Stimulated activated CD4-positive, alpha-beta T cell treated with anti-CD3 and anti-CD28 coated beads, Interleukin-4, amount 100 ng/mL, for 48 hours (primary cell): ENCODE data around the gene SKIC3.

Source experiments
- DNase-seq, 2 donors: peaks; one replicate each; pipeline ENCODE4 v3.0.0-alpha.2; 2020; ENCODE audit warnings: low read depth in 2 of 2

SKIC3 gene

GRCh38 chr5:95554647-95555548 lies at the start of gene SKIC3, which contains the start of gene ARSK:
SKIC3 (minus strand) TSS chr5:95554977; CDS start chr5:95547150, 7,827 bp downstream.
ARSK (plus strand) TSS chr5:95555101; CDS start chr5:95555279, 178 bp downstream.
- peak; percentile 73 to 82 for DNase-seq

GRCh38 chr5:95600557-95600956 lies 45.8 kb upstream of the SKIC3 start:
- DNase-seq: no peak

- no peak for DNase-seq
Observed at GRCh38 chr5:95599252-95599651, 44.5 kb upstream of the SKIC3 start.

- no peak for DNase-seq
Observed at GRCh38 chr5:95595289-95595931, 40.6 kb upstream of the SKIC3 start.

GRCh38 chr5:95591490-95591901 lies 36.7 kb upstream of the SKIC3 start:
- DNase-seq: no peak

- no peak for DNase-seq
Observed at GRCh38 chr5:95590880-95591279, 36.1 kb upstream of the SKIC3 start.

DNA sequence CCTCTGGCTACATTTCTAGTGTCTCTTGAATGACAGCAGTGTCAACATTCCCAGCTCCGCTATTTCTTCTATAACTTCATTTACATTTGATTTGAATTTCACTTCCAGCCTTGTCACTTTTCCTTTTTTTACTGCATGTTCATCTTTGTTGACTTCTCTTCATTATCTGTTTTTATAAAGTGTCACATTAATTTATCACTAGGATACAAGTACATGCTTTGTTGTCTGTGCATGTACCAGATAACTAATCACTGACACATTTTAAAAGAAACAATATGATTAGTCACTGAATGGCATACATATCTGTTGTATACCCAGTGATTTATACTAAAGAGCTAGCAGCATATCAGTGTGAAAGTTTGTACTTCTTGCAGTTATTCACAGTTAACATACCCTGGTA lies 29.2 kb upstream of the SKIC3 start:
- no peak for DNase-seq

DNA sequence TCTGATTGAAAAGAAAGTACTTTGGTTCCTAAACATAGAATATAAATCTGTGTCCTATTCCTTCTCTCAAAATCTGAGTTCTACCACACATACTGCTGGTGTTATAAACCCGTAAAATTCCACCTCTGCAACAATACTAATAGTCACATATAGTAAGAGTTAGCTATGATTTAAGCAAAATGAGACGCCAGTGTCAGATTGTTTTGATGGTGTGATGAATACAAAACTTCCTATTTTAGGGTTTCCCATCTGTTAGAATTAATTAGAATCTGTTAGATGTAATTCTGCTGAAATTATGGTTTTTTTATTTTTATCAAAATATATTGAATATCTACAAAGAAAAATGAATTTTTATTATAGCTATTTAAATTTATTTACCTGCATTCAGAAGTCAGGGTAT lies 26.8 kb upstream of the SKIC3 start:
- no peak for DNase-seq

DNA sequence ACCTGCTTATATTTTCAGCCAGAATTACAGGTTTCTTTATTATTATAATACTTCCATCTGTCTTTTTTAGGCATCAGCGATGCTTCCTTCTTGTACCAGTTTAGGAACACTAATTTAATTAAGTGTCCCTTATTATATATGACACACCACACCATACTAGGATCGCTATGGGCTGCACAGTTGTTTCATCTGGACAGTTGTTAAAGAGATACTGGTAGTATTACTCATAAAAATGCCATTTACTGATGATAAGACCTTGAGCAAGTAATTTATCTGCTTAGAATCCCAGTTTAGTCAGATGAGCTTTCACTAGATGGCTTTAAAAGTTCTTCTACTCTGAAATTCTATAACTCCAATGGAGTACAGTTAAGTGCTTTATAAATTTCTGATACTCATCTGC lies 17.2 kb upstream of the SKIC3 start:
- DNase-seq: no peak

GRCh38 chr5:95565280-95565920 lies 10.6 kb upstream of the SKIC3 start:
- no peak for DNase-seq

DNA sequence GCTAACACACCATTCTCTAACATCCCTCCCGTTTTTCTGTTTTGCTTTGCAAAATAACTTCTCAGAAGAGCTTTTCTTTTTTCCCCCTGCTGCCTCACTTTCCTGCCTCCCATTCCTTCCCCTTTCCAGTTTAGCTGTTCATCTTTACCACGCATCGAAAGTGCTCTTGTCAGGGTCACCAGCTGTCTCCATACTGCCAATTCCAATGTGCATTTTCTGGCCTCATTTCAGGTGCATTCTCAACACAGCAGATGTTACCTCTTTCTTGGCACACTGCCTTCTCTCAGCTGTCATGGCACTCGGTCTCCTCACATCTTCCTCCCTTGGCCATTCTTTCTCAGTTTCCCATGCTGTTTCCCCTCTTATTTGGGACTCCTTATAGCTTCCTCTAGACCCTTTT lies 9.7 kb upstream of the SKIC3 start:
- DNase-seq: no peak

DNA sequence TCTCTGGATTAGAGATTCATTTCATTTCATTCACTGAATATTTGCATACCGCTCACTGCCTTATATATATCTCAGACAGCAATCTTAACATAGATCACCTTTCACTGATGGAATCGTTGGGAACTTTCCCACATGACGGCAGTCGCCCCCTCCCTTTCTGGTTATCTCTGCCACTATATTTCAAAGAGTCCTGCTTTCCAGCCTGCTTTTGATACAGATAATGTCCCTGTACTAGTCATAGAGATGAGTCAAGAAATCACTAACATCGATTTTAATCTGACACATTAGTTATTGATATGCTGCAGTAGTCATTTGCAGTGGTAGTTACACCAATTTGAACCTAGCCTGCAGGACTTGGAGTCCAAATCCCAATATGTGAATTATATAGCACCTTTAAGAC lies 8.6 kb upstream of the SKIC3 start:
- DNase-seq: no peak

DNA sequence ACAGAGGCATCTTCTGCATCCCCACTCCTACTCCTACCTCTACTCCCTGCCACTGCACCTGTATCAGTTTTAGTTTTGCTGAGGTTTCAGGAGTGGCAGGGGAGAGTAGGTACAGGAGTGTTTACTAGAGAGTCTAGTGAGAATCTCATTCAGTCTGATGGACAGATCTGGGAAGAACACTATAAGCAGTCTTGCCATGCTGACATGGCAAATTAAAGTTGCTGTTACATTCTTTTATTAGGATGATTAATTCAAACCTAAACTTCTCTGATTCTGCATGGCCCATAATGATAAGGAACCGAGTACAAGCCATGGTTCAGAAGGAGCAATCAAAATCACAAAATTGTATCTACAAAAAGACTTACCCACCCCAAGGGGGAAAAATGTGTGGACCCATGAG lies 7.5 kb upstream of the SKIC3 start:
- no peak for DNase-seq

DNA sequence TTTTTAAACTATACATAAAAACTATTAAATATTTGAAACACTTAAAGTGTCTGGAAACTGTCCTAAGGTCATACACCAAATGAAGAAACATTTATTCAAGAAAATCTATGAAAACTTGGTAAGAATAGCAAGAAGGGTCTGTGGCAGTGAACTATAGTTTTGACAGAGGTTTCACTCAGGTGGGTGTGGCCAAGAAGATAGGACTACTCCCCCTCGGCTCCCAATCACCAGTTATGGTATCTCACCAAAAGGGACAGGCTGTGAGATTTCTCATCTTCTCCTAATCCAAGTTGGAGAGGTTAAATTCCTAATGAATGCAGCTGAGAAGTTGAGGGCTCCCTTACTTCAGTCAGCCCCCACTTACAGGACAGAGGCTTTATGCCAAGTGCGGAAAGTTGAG lies 3.1 kb upstream of the SKIC3 start:
- DNase-seq: no peak

- no peak for DNase-seq
Observed at GRCh38 chr5:95555553-95555952, 776 bp upstream of the SKIC3 start.

GRCh38 chr5:95554331-95554646 lies 488 bp downstream of the SKIC3 start:
- DNase-seq: no peak

DNA sequence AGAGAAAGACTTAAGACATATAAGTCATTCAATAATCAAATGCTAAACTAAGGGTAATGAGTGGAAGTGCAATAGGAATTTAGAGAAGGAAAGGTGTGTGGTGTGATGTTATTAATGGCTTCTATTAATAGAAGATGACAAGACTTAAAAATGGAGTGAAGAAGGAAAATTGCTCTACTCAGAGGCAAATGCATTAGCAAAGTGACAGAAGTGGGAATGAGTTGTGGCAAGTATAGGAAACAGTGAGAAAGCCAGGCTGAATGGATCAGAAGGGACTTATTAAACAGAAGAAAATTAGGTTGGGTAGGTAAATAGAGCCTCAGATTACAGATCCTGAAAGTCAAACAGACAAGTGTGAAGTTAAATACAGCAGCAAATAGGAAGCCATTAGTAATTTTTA lies 5.7 kb downstream of the SKIC3 start:
- no peak for DNase-seq

DNA sequence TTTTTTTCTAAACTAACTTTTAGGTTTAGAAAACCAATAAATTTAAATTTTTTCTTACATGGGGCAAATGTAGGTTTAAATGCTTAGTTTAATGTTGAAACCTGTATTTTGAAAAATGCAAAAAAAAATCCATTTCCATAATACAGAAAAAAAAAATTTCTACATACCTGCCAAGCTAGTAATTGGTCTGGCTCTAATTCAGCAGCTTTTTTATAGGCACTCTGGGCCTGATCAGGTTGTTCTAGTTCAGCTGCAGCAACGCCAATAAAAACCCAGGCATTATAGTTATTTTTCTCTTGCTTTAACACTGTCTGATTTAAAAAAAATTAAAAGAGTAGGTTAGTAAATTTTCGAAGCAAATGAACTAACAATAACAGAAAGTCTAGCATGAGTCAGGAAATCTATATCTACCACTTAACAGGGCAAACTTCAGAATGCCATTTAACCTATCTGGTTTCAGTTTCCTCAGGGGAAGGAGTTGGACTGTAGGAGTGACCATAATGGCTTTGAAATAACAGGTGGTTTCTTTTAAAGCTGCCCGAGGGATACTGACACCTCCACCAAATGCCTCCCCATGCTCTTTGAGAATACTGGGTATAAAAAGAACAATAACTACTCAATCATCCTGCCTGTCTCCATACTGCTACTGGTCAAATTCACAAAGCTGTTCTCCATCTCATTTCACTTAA lies 11.6 kb downstream of the SKIC3 start:
- DNase-seq: no peak

GRCh38 chr5:95537501-95537900 lies 17.3 kb downstream of the SKIC3 start:
- DNase-seq: no peak

DNA sequence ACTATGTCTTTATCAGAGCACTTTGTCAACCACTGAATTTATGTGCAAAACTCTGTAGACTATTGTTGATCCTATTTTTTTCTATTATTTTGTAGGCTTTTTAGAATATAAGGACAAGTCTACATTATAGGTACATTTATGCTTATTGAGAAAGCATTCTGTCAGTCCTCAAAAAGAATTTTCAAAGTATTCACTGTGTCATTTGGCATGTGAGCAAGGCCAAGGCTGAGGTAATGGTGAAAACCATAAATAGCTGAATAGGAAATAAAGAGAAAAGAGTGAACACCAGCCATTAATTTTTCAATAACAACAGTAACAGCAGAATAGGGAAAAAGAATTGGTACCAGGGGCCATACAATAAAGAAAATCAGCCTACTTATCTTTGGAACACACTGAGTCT lies 21.0 kb downstream of the SKIC3 start:
- no peak for DNase-seq

DNA sequence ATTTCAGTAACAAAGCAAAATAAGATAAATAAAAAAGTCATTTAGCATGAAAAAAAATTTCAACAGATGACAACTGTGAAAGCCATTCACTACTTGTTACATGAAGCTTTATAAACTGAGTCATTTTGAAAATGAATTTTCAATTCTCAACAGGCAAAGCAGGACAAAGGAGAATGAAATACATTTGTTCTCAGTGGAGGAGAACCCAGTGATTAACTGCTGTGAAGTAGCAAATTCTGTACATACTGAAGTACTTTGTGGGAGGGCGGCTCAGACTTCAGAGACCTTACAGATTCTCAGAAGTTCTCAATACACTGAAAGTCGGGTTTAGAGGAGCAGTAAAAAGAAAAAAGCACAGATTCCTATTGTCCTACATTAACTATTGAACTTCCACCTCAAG lies 21.7 kb downstream of the SKIC3 start:
- no peak for DNase-seq

DNA sequence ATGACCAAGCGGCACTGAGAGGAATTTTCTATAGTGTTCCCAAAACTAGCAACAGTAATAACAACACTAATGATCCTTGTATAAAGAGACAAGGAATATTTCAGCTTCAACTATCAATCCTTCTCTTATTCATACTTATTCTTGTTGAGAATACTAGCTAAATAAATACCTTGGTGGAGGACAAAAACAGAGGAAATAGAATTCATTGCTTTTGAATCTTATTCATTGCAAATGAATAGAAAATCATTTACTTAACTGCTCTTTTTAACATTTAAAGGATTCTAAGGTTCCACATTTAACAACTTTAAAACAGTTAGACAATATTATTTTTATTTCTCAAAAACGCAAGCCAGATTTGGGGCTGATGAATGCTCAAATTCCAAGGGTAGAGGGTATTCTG lies 22.4 kb downstream of the SKIC3 start:
- no peak for DNase-seq
